Lung (tissue), 12 donors: Measurements from ENCODE around the gene SLC6A9. TPM values are rescaled to one million over a fixed set of nuclear protein-coding genes. Genes with fewer than 3 reads are reported as not detected.

Experiments
- ATAC-seq: fragments of 200-7000 bp; cut with Tn5 transposase; one replicate; pipeline ENCODE4 v1.9.1; 2020; ENCODE audit warnings: moderate number of reproducible peaks; ENCODE audit not compliant: insufficient read depth, low FRiP score
- DNase-seq, 3 donors: peaks; one replicate each; pipeline ENCODE4 v3.0.0-alpha.2; 2013 to 2017
- H3K27ac ChIP-seq, 2 donors: one replicate each; pipeline ENCODE4 v1.5.1; 2013; ENCODE audit warnings: mild to moderate bottlenecking in 2 of 2, moderate library complexity in 2 of 2, control low read depth in 1 of 2, inconsistent platforms in 1 of 2, low read depth in 1 of 2, low read length in 1 of 2
- H3K27me3 ChIP-seq, 3 donors: one replicate each; pipeline ENCODE4 v1.5.1; 2013; ENCODE audit warnings: low read length in 2 of 3; ENCODE audit not compliant: control insufficient read depth in 3 of 3, insufficient read depth in 3 of 3
- H3K36me3 ChIP-seq, 4 donors: one replicate each; pipeline ENCODE4 v1.5.1; 2013; ENCODE audit warnings: low read length in 4 of 4, mild to moderate bottlenecking in 1 of 4, moderate library complexity in 1 of 4; ENCODE audit not compliant: control insufficient read depth in 4 of 4, insufficient read depth in 4 of 4
- H3K4me1 ChIP-seq, 5 donors: one replicate each; pipeline ENCODE4 v1.5.1; 2013; ENCODE audit warnings: low read length in 5 of 5, mild to moderate bottlenecking in 2 of 5, moderate library complexity in 1 of 5; ENCODE audit not compliant: control insufficient read depth in 5 of 5, insufficient read depth in 5 of 5
- H3K4me3 ChIP-seq: one replicate; pipeline ENCODE4 v1.5.1; 2013; ENCODE audit warnings: mild to moderate bottlenecking, control low read depth, moderate library complexity
- H3K9ac ChIP-seq, 2 donors: one replicate each; pipeline ENCODE4 v1.5.1; 2013; ENCODE audit warnings: low read length in 2 of 2, control low read depth in 1 of 2; ENCODE audit not compliant: insufficient read depth in 1 of 2
- H3K9me3 ChIP-seq, 4 donors: one replicate each; pipeline ENCODE4 v1.5.1; 2013; ENCODE audit warnings: low read length in 3 of 4, mild to moderate bottlenecking in 1 of 4, moderate library complexity in 1 of 4; ENCODE audit not compliant: control insufficient read depth in 4 of 4, insufficient read depth in 3 of 4
- CTCF ChIP-seq: IDR thresholded peaks from 2 replicates; pipeline ENCODE4 v1.5.1; 2012; ENCODE audit warnings: mild to moderate bottlenecking; ENCODE audit errors: control extremely low read depth, extremely low read depth
- WGBS, 2 donors: extraction: QIAGEN DNeasy Blood & Tissue Kit; methylation state at CpG; one replicate each; pipeline ENCODE4 v1.1.7; 2013; 5-methylcytosine and 5-hydroxymethylcytosine counted together
- polyA plus RNA-seq, 2 donors: library from polyadenylated mRNA; stranded (reverse); fragments of 200-250 nt; gene quantifications; one replicate each; pipeline ENCODE4 v1.2.1, GENCODE V29; 2013
- total RNA-seq, 2 donors: library from RNA; depleted of rRNA in 1 of 2; stranded (reverse); fragments of >200 nt in 1 of 2; gene quantifications; one replicate each; pipeline ENCODE4 v1.2.1, GENCODE V29; 2014 to 2021
- donor health status: control.
- donor health status: control.
- donor health status: Bipolar disorder and iron deficiency.
- donor health status: healthy.
- donor health status: DM: yes; HTN: yes; CAD: no.

SLC6A9 gene
- total and polyA plus RNA-seq, 4 donors, result 8.7 to 29.9 (median 9.4) TPM

GRCh38 chr1:44029260-44029910 is 1.9 kb downstream of the SLC6A9 start:
- Histone ChIP-seq H3K9me3 (no peaks in the 10 kb centered on the region), H3K4me3 (peak overlapping the region; percentile 69), H3K27ac (peak overlapping the region in 1 of 2 donors; percentile 77), H3K4me1 (peaks cover 0 to 28% (median 12%) of the 10 kb centered on the region in 5 donors), H3K27me3 (no peaks in the 10 kb centered on the region), H3K36me3 (no peaks in the 10 kb centered on the region), H3K9ac (peak overlapping the region; percentile 45 to 55)
- TF ChIP-seq CTCF, result no peak
- 24 to 32% methylated on average over 17 of the region's 17 CpGs for WGBS, 2 donors
- ATAC-seq (no peak), DNase-seq (no peak)

GRCh38 chr1:44027320-44027719 is 3.9 kb downstream of the SLC6A9 start:
- Histone ChIP-seq H3K9ac (peak overlapping the region in 1 of 2 donors; percentile 11), H3K27ac (no peak overlapping the region), H3K27me3 (no peaks in the 10 kb centered on the region), H3K9me3 (no peaks in the 10 kb centered on the region), H3K4me3 (no peak overlapping the region), H3K36me3 (no peaks in the 10 kb centered on the region), H3K4me1 (peaks cover 0 to 18% (median 12%) of the 10 kb centered on the region in 5 donors)
- no peak for TF ChIP-seq CTCF
- 87 to 93% methylated on average over 3 of the region's 3 CpGs for WGBS, 2 donors
- no peak for DNase-seq
- ATAC-seq, result no peak

GRCh38 chr1:44025816-44026215 is 5.4 kb downstream of the SLC6A9 start:
- 76 to 86% methylated on average over 3 of the region's 3 CpGs for WGBS, 2 donors
- no peak overlapping the region for H3K4me3 ChIP-seq
- TF ChIP-seq CTCF, result no peak
- H3K4me1 ChIP-seq, result peaks cover 0 to 9% (median 7%) of the 10 kb centered on the region in 5 donors
- no peak for DNase-seq
- no peak overlapping the region for H3K27ac ChIP-seq
- peaks cover 0 to 5% (median 2%) of the 10 kb centered on the region in 4 donors for H3K36me3 ChIP-seq
- no peak overlapping the region for H3K9ac ChIP-seq
- H3K9me3 ChIP-seq, result no peaks in the 10 kb centered on the region
- no peak for ATAC-seq
- no peaks in the 10 kb centered on the region for H3K27me3 ChIP-seq
